Activated naive CD8-positive, alpha-beta T cell treated with anti-CD3 and anti-CD28 coated beads, Interleukin-2, amount 10 ng/mL, durations not matched to agents 7 days and 5 days (primary cell): ENCODE results near the gene ZNF444. TPM values are rescaled to one million over a fixed set of nuclear protein-coding genes. Genes with fewer than 3 reads are reported as not detected.

Experiments used
- ATAC-seq: fragments of 150-1000 bp; cut with Tn5 transposase; one replicate; pipeline ENCODE4 v1.10.0; 2021; ENCODE audit warnings: low read depth, moderate library complexity
- POLR2A ChIA-PET: fragments of 350-600 bp; sonication (Branson Sonifier 250); formaldehyde crosslinking; loops from one replicate; lab custom pipeline; 2021; ENCODE audit warnings: antibody characterized with exemption; lab: Charles Lee
- DNase-seq: peaks from one replicate; pipeline ENCODE4 v3.0.0; 2021
- H3K27ac Mint-ChIP-seq: one replicate; pipeline ENCODE4 v1.8.0; 2022; ENCODE audit warnings: mild to moderate bottlenecking, mixed read lengths
- H3K27me3 Mint-ChIP-seq: one replicate; pipeline ENCODE4 v1.8.0; 2022; ENCODE audit warnings: mild to moderate bottlenecking, moderate library complexity, mixed read lengths
- H3K36me3 Mint-ChIP-seq: one replicate; pipeline ENCODE4 v1.8.0; 2021; ENCODE audit warnings: mild to moderate bottlenecking, mixed read lengths
- H3K4me1 Mint-ChIP-seq: one replicate; pipeline ENCODE4 v1.8.0; 2021; ENCODE audit warnings: mixed read lengths
- H3K4me3 Mint-ChIP-seq: one replicate; pipeline ENCODE4 v1.8.0; 2022; ENCODE audit warnings: mild to moderate bottlenecking, moderate library complexity, mixed read lengths
- H3K9me3 Mint-ChIP-seq: one replicate; pipeline ENCODE4 v1.8.0; 2021; ENCODE audit warnings: mixed read lengths
- total RNA-seq, 2 experiments: library from RNA; stranded (reverse); gene quantifications; one replicate each; pipeline ENCODE4 v1.2.3, GENCODE V29; 2021

ZNF444 gene
- total RNA-seq, 2 experiments from 2014 or later: 31.7 to 37.4 TPM

DNA sequence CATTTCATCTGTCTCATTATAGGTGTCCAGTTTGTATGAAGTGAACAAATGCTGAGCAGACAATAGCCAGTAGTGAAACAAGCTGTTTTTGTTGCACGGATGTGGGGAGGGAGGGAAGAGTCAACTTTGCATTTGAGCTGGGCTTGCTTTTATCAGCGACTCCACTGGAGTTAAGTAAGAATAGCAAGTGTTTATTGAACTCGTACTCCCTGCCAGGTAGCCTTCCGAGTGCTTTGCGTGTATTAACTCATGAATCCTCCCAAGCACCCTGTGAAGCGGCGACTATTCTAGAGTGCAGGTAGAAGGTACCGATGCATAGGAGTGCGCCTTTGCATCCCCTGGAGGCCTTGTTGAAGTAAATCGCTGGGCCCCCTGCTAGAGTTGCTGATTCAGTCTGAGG lies 4.7 kb upstream of the ZNF444 start:
- ATAC-seq: no peak
- Mint-ChIP-seq H3K4me3 (no peak overlapping the region), H3K36me3 (no peaks in the 10 kb centered on the region), H3K27me3 (no peaks in the 10 kb centered on the region), H3K9me3 (no peaks in the 10 kb centered on the region), H3K27ac (no peak overlapping the region), H3K4me1 (peaks cover 8% of the 10 kb centered on the region)
- no peak for DNase-seq
- POLR2A ChIA-PET: no interaction called here

- H3K27ac Mint-ChIP-seq: no peak overlapping the region
- H3K4me1 Mint-ChIP-seq: peaks cover 13% of the 10 kb centered on the region
- ATAC-seq (no peak), DNase-seq (no peak)
- POLR2A ChIA-PET: no interaction called here
- no peaks in the 10 kb centered on the region for H3K27me3 Mint-ChIP-seq
- H3K4me3 Mint-ChIP-seq: no peak overlapping the region
- H3K9me3 Mint-ChIP-seq: no peaks in the 10 kb centered on the region
- no peaks in the 10 kb centered on the region for H3K36me3 Mint-ChIP-seq
Observed at GRCh38 chr19:56137405-56137804, 3.7 kb upstream of the ZNF444 start.

DNA sequence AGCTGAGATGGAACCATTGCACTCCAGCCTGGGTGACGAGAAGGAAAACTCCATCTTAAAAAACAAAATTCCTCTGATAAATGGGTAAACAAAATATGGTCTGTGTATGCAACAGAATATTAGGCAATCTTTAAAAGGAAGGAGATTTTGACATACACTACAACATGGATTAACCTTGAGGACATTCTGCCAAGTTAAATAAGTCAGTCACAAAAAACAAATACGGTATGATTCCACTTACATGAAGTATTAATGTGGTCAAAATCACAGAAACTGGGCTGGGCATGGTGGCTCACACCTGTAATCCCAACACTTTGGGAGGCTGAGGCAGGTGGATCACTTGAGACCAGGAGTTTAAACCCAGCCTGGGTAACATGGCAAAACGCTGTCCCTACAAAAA lies 3.0 kb upstream of the ZNF444 start:
- POLR2A ChIA-PET: interaction anchor here (1.8 kb wide), 1 partner anchor 17 kb away, joined by 11 read pairs; the partner anchor contains the start of gene ZNF787
- no peaks in the 10 kb centered on the region for H3K9me3 Mint-ChIP-seq
- H3K36me3 Mint-ChIP-seq: no peaks in the 10 kb centered on the region
- no peaks in the 10 kb centered on the region for H3K27me3 Mint-ChIP-seq
- DNase-seq (no peak), ATAC-seq (no peak)
- peaks cover 18% of the 10 kb centered on the region for H3K4me1 Mint-ChIP-seq
- H3K4me3 Mint-ChIP-seq: no peak overlapping the region
- H3K27ac Mint-ChIP-seq: no peak overlapping the region

DNA sequence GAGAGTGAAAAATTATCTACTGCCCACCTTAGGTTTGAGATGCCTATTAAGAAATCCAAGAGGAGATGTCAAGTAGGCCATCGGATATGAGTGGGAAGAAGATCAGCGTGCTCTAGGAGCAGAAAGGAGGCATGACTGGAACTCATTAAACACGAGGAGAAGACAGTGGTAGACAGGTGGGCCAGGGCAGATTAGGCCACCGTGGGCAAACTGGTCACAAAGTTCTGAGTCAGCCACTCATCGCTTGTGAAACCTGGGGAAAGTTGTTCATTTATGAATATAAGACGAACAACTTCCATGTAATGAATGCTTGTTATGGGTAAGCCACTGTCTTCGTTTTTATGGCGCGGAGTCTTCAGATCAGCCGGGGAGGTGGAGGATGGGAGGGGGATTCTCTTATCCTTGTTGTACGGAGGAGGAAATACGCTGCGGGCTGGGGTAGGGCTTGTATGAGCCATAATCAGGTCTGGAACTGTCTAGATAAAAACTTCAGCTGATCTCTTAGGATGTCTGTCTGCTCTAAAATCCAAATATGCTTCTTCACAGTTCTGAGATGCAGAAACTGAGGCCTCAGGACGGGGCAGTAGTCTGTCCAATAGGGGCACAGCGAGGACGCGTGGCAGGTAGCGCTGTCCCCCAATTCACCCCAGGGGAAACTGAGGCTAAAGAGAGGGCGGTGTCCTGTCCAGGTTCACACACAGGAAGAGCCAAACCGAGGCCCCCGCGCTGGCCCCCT lies 1.1 kb upstream of the ZNF444 start:
- ATAC-seq: no peak
- Mint-ChIP-seq H3K36me3 (peaks cover 1% of the 10 kb centered on the region), H3K4me1 (peaks cover 29% of the 10 kb centered on the region), H3K4me3 (peak overlapping the region; percentile 88), H3K27ac (peak overlapping the region; percentile 88), H3K27me3 (no peaks in the 10 kb centered on the region), H3K9me3 (no peaks in the 10 kb centered on the region)
- DNase-seq: no peak
- POLR2A ChIA-PET: interaction anchor here (1.5 to 4.2 kb wide), 3 partner anchors 18 to 21 kb away, joined by 3 to 35 read pairs (median 4); partner anchors contain the start of gene ZNF787

DNA sequence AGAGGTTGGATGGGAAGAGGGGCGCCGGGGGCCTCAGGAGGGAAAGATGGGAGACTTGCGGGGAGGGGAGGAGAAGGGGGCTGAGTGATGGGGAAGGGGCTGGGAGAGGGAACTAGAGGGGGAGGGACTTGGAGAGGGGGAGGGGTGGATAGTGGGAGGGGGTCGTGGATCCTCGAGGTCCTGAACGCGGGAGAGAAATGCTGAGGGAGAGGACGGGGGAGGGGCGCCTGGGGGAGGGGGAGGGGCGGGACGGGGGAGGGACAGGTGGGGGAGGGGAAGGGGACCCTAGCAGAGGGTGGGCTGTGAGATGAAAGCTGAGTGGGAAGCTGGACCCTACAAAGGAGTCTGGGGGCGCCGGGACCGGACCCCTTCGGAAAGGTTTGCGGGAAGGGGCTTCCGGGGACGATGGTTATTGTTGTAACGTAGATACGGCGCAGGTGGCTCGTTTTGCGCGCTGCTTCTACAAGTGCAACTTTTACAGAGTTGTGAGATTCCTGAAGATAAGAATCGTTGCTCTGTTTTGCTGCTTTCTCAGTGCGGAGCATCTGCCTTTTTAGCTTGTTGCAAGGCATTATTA lies 418 bp downstream of the ZNF444 start:
- peak overlapping the region; percentile 88 for H3K4me3 Mint-ChIP-seq
- ATAC-seq: no peak

DNA sequence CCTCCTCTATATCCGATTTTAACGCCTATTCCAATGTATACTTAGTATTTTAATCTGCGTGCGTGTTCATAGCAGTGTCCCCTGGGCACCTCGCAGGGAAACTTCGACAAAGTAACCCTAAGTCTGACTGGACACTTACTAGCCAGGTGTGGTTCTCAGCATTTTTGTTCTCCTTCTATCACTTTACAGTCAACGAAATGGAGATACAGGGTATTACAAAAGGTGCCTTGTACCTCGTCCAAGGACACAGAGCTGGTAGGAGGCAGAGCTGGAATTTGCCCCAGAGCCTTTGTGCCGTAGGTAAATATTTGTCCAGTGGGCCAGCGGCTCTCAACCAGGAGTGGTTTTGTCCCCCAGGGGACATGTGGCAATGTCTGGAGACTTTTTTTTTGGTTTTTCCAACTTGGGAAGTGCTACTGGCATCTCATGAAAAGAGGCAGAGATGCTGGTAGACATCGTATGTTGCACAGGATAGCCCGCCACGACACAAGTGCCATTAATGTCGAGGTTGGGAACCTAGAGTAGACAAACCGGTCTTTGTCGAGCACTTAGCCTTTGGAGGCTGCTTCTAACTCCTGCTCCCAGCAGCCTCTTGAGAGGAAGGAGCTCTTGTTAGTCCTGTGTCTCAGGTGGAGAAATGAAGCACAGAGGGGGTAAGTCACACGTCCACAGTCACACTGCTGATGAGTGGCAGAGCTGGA lies 1.1 kb downstream of the ZNF444 start:
- H3K4me1 Mint-ChIP-seq: peaks cover 29% of the 10 kb centered on the region
- POLR2A ChIA-PET: interaction anchor here (1.3 to 4.2 kb wide), 2 partner anchors 21 to 61 kb away, joined by 3 to 35 read pairs; partner anchors contain the start of gene ZNF787

More for the DNA sequence above, 418 bp downstream of the ZNF444 start:
- Mint-ChIP-seq H3K36me3 (peaks cover 1% of the 10 kb centered on the region), H3K4me1 (peaks cover 29% of the 10 kb centered on the region), H3K9me3 (no peaks in the 10 kb centered on the region), H3K27ac (peak overlapping the region; percentile 88), H3K27me3 (no peaks in the 10 kb centered on the region)
- peak; percentile 49 for DNase-seq
- POLR2A ChIA-PET: interaction anchor here (1.3 to 4.2 kb wide), 3 partner anchors 19 to 61 kb away, joined by 3 to 35 read pairs (median 3); partner anchors contain the start of gene ZNF787

DNA sequence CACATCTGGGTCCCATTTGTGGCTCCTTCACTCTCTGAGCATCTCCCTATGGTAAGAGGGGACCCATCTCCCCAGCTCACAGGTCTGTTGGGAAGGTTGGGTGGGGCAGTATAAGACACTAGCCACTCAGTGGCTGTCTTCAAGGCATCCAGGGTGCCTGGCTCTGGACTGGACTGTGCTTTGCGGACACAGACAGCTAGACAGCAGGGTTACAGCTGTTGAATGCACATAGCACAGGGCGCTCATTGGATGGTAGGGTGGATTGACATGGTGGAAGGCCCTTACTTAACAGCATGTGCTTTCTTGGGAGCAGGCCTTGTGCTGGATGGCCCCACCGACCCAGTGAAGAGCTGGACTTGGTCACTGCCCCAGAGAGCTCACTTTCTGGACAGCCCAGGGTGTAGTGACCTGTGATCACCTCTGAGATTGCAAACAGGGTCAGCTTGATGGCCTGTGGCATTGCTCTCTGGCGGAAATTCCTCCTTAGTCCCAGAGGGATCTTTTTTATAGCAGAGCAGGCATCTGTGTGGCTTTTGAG lies 1.9 kb downstream of the ZNF444 start:
- Mint-ChIP-seq H3K9me3 (no peaks in the 10 kb centered on the region), H3K4me3 (no peak overlapping the region), H3K4me1 (peaks cover 29% of the 10 kb centered on the region), H3K36me3 (peaks cover 2% of the 10 kb centered on the region), H3K27me3 (no peaks in the 10 kb centered on the region), H3K27ac (no peak overlapping the region)
- POLR2A ChIA-PET: interaction anchor here (4.2 kb wide), 1 partner anchor 21 kb away, joined by 35 read pairs; the partner anchor contains the start of gene ZNF787
- DNase-seq (no peak), ATAC-seq (no peak)

More for the DNA sequence above, 1.1 kb downstream of the ZNF444 start:
- no peaks in the 10 kb centered on the region for H3K27me3 Mint-ChIP-seq
- DNase-seq: no peak
- ATAC-seq: no peak
- H3K4me3 Mint-ChIP-seq: peak overlapping the region; percentile 88
- peaks cover 1% of the 10 kb centered on the region for H3K36me3 Mint-ChIP-seq
- peak overlapping the region; percentile 73 for H3K27ac Mint-ChIP-seq
- H3K9me3 Mint-ChIP-seq: no peaks in the 10 kb centered on the region

- Mint-ChIP-seq H3K4me3 (peak overlapping the region; percentile 20), H3K9me3 (no peaks in the 10 kb centered on the region), H3K4me1 (peaks cover 29% of the 10 kb centered on the region), H3K36me3 (peaks cover 10% of the 10 kb centered on the region), H3K27ac (peak overlapping the region; percentile 49), H3K27me3 (no peaks in the 10 kb centered on the region)
- no peak for DNase-seq
- POLR2A ChIA-PET: no interaction called here
- no peak for ATAC-seq
Observed at GRCh38 chr19:56144376-56144775, 3.3 kb downstream of the ZNF444 start.

DNA sequence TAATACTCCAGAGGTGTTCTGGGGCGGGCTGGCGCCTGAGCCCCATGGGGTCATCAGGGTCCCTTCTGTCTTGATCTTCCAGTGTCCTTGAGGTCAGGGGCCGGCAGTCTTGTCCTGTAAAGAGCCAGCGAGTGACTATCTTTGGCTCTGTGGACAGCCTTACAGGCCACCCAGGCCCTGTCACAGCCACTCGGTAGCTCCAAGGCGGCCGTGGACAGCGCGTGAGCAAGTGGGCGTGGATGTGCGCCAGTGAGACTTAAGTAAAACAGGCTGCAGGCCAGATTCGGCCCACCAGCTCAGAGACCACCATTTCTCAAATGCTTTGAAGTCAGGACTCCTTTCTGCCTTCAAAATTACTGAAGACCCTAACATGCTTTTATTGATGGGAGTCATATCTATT lies 3.7 kb downstream of the ZNF444 start:
- POLR2A ChIA-PET: no interaction called here
- ATAC-seq: no peak
- no peaks in the 10 kb centered on the region for H3K27me3 Mint-ChIP-seq
- H3K4me1 Mint-ChIP-seq: peaks cover 25% of the 10 kb centered on the region
- no peak overlapping the region for H3K4me3 Mint-ChIP-seq
- peaks cover 13% of the 10 kb centered on the region for H3K36me3 Mint-ChIP-seq
- no peak for DNase-seq
- no peak overlapping the region for H3K27ac Mint-ChIP-seq
- peaks cover 3% of the 10 kb centered on the region for H3K9me3 Mint-ChIP-seq

- peaks cover 3% of the 10 kb centered on the region for H3K9me3 Mint-ChIP-seq
- ATAC-seq (no peak), DNase-seq (no peak)
- H3K4me1 Mint-ChIP-seq: peaks cover 21% of the 10 kb centered on the region
- POLR2A ChIA-PET: no interaction called here
- no peak overlapping the region for H3K27ac Mint-ChIP-seq
- H3K27me3 Mint-ChIP-seq: no peaks in the 10 kb centered on the region
- H3K36me3 Mint-ChIP-seq: peaks cover 20% of the 10 kb centered on the region
- H3K4me3 Mint-ChIP-seq: no peak overlapping the region
Observed at GRCh38 chr19:56145698-56146097, 4.6 kb downstream of the ZNF444 start.

DNA sequence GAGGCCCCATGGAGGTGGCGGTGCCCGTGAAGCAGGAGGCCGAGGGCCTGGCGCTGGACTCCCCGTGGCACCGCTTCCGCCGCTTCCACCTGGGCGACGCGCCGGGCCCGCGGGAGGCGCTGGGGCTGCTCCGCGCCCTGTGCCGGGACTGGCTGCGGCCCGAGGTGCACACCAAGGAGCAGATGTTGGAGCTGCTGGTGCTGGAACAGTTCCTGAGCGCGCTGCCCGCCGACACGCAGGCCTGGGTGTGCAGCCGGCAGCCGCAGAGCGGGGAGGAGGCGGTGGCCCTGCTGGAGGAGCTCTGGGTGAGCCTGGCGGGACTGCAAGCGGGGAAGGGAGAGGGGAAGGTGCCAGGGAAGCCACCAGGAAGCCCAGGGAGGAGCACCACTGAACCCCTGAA lies 5.8 kb downstream of the ZNF444 start:
- Mint-ChIP-seq H3K27me3 (no peaks in the 10 kb centered on the region), H3K4me1 (peaks cover 20% of the 10 kb centered on the region), H3K36me3 (peaks cover 20% of the 10 kb centered on the region), H3K27ac (no peak overlapping the region), H3K9me3 (peaks cover 3% of the 10 kb centered on the region), H3K4me3 (no peak overlapping the region)
- ATAC-seq (no peak), DNase-seq (no peak)
- POLR2A ChIA-PET: interaction anchor here (0.6 to 1.1 kb wide), 2 partner anchors 26 to 724 kb away, joined by 4 to 7 read pairs; partner anchors contain the start of gene ZNF787

GRCh38 chr19:56147307-56147706 lies 6.2 kb downstream of the ZNF444 start:
- POLR2A ChIA-PET: interaction anchor here (0.6 to 1.1 kb wide), 2 partner anchors 26 to 725 kb away, joined by 4 to 7 read pairs; partner anchors contain the start of gene ZNF787
- H3K27ac Mint-ChIP-seq: no peak overlapping the region
- no peak overlapping the region for H3K4me3 Mint-ChIP-seq
- ATAC-seq: no peak
- peaks cover 16% of the 10 kb centered on the region for H3K4me1 Mint-ChIP-seq
- H3K9me3 Mint-ChIP-seq: peaks cover 3% of the 10 kb centered on the region
- no peaks in the 10 kb centered on the region for H3K27me3 Mint-ChIP-seq
- peaks cover 20% of the 10 kb centered on the region for H3K36me3 Mint-ChIP-seq
- no peak for DNase-seq

DNA sequence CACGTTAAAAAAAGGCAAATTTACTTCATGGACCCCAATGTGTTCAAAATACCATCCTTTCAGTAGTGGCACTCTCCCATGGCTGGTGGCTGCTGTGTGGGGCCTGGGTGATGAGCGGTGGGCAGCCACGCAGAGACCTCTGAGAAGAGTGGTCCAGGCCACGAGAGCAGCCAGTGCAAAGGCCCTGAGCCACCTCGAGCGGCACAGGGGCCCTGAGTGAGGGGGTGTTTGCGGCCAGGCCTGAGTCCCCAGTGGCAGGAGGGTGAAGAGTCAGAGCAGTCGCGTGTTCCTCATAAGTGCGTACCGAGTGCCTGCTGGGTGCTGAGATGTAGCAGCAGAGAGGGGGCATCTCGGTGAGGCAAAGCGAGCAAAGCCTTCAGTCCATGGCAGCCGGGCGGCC lies 7.0 kb downstream of the ZNF444 start:
- ATAC-seq (no peak), DNase-seq (no peak)
- Mint-ChIP-seq H3K36me3 (peaks cover 20% of the 10 kb centered on the region), H3K27me3 (no peaks in the 10 kb centered on the region), H3K9me3 (peaks cover 3% of the 10 kb centered on the region), H3K4me1 (peaks cover 16% of the 10 kb centered on the region), H3K4me3 (no peak overlapping the region), H3K27ac (no peak overlapping the region)
- POLR2A ChIA-PET: no interaction called here
